Measurements from ENCODE around the gene RAC3. TPM values are rescaled to one million over a fixed set of nuclear protein-coding genes. Genes with fewer than 3 reads are reported as not detected.
A peak's percentile ranks its signal among the peaks of the same experiment; 100 is the strongest.

The RAC3 gene
- total and polyA plus RNA-seq, 9 of the 15 experiments (the other 6 are each of a cell fraction or from before 2014, with no cell fraction given) = 0.23 to 292 (median 118) TPM

- peaks cover 0 to 70% of the 10 kb centered on the region in 2 experiments; a peak in 2 of 5 replicates for H3K4me1 ChIP-seq (replicated peaks in 1 of 2; ENCODE audit: control insufficient read depth in 2 of 2, insufficient read depth in 2 of 2, low read length in 2 of 2)
- BruUV-seq (replicated peaks) = no TSS peak
- ATAC-seq = no peak
- ChIA-PET CTCF (ENCODE audit: low intra/inter-chr PET ratio) (no interaction called here), POLR2A (interaction anchor here (0.5 to 4.2 kb wide), 6 partner anchors 9 to 119 kb away, joined by 3 to 52 read pairs (median 5); partner anchors contain the start of gene NOTUM)
- H3K36me3 ChIP-seq (ENCODE audit: control insufficient read depth, insufficient read depth, low read length) = peaks cover 65% of the 10 kb centered on the region; the same call in 2 of the 3 replicates
- H3K27ac ChIP-seq (ENCODE audit: extremely low read depth, low read depth, low read length) = no peak overlapping the region
- peaks cover 27% of the 10 kb centered on the region for H4K20me1 ChIP-seq (replicated peaks; ENCODE audit: control insufficient read depth, insufficient read depth, low read length)
- H3K9me3 ChIP-seq (replicated peaks; ENCODE audit: control insufficient read depth, insufficient read depth, low read depth, low read length) = no peaks in the 10 kb centered on the region
- no peak overlapping the region for H3K9ac ChIP-seq (ENCODE audit: insufficient read depth in 1 of 2, low read depth in 2 of 2, low read length in 2 of 2)
- H2AFZ ChIP-seq (ENCODE audit: low read depth, low read length) = no peak overlapping the region
- H3K4me3 ChIP-seq = no peak overlapping the region
- no peak overlapping the region for H3K4me2 ChIP-seq (ENCODE audit: insufficient read depth, low read length)
- no peak for FAIRE-seq
- peaks cover 3% of the 10 kb centered on the region for H3K9me1 ChIP-seq (ENCODE audit: control insufficient read depth, insufficient read depth, low read length)
- intact Hi-C loops (cut with micrococcal nuclease) = no loop called here
- no peak for DNase-seq (ENCODE audit: extremely low read depth in 1 of 4, low spot score in 3 of 4)
- no peaks in the 10 kb centered on the region for H3K27me3 ChIP-seq (ENCODE audit: control insufficient read depth in 2 of 2, insufficient read depth in 2 of 2, low read length in 2 of 2)
- in situ Hi-C loops (cut with MboI) = no loop called here
- WGBS (ENCODE audit: insufficient coverage, low coverage, missing lambda C conversion rate) = 96% methylated on average over 29 of the region's 47 CpGs
- H3K79me2 ChIP-seq (ENCODE audit: control insufficient read depth, insufficient read depth, low read length) = no peaks in the 10 kb centered on the region; the same call in 2 of the 3 replicates
- peak; percentile 73 for TF ChIP-seq MYNN (IDR thresholded peaks at IDR 0.05)
- no peak for TF ChIP-seq MYNN (CRISPR knock-in tag; IDR thresholded peaks at IDR 0.05)
- 0 out of 2 replicates have a peak, but pooled peaks have one; percentile 19 for TF ChIP-seq SAFB (IDR thresholded peaks at IDR 0.05; ENCODE audit: borderline replicate concordance, low read depth, low read length)
- peak; percentile 49 for TF ChIP-seq RBFOX2 (IDR thresholded peaks at IDR 0.05; ENCODE audit: low read depth, low read length)
- peak; percentile 47 for TF ChIP-seq FIP1L1 (IDR thresholded peaks at IDR 0.05; ENCODE audit: low read depth, low read length, poor library complexity, severe bottlenecking)
- no peak for TF ChIP-seq SREBF1 (IDR thresholded peaks at IDR 0.05; ENCODE audit: borderline replicate concordance, low read depth, low read length)
- peak; percentile 69 for TF ChIP-seq POLR2A (conservative IDR thresholded peaks at IDR 0.05)
- TF ChIP-seq TBL1XR1 (IDR thresholded peaks at IDR 0.05; ENCODE audit: low read length in 2 of 2) = no peak
- TF ChIP-seq RBM14 (IDR thresholded peaks at IDR 0.05; ENCODE audit: borderline replicate concordance, insufficient read depth, low read depth, low read length) = no peak
- TF ChIP-seq POLR2H (tag; IDR thresholded peaks at IDR 0.05; ENCODE audit: low read depth) = no peak
- no peak for TF ChIP-seq KLF10 (CRISPR knock-in tag; IDR thresholded peaks at IDR 0.05)
- no peak for TF ChIP-seq NR2C2 (CRISPR knock-in tag; IDR thresholded peaks at IDR 0.05)
- no peak for TF ChIP-seq NR2C2 (tag; IDR thresholded peaks at IDR 0.05)
- no peak for TF ChIP-seq ZNF79 (CRISPR knock-in tag; IDR thresholded peaks at IDR 0.05; ENCODE audit: low read depth)
- TF ChIP-seq STAG1 (CRISPR knock-in tag; IDR thresholded peaks at IDR 0.05; ENCODE audit: borderline replicate concordance) = no peak
- TF ChIP-seq ERF (CRISPR knock-in tag; IDR thresholded peaks at IDR 0.05) = no peak
- no peak for TF ChIP-seq SMARCB1 (IDR thresholded peaks at IDR 0.05; ENCODE audit: insufficient read length, low read depth)
- TF ChIP-seq BRF1 (IDR thresholded peaks at IDR 0.05; ENCODE audit: borderline replicate concordance, extremely low read depth, insufficient read length) = no peak
- TF ChIP-seq SNIP1 (IDR thresholded peaks at IDR 0.05; ENCODE audit: low read depth) = no peak
- no peak for TF ChIP-seq ZKSCAN3 (CRISPR knock-in tag; IDR thresholded peaks at IDR 0.05)
- TF ChIP-seq ZNF282 (CRISPR knock-in tag; IDR thresholded peaks at IDR 0.05) = no peak
- no peak for TF ChIP-seq ZNF23 (CRISPR knock-in tag; IDR thresholded peaks at IDR 0.05)
- no peak for TF ChIP-seq KDM5B (IDR thresholded peaks at IDR 0.05; ENCODE audit: insufficient replicate concordance, low read depth, low read length)
- TF ChIP-seq ATF6 (CRISPR knock-in tag; IDR thresholded peaks at IDR 0.05) = no peak
Observed at GRCh38 chr17:82079001-82079677, 47.7 kb downstream of the RAC3 start.

Measured in K562 (cell line).